ENCODE data around the gene FOXC2. TPM values are rescaled to one million over a fixed set of nuclear protein-coding genes. Genes with fewer than 3 reads are reported as not detected.
"Not testable (repeated sequence)": the region's sequence is repeated elsewhere in the genome, so short reads cannot be mapped to it uniquely, and the experiment has no call there.

FOXC2 gene
- polyA plus RNA-seq, 3 donors, result not detected

DNA sequence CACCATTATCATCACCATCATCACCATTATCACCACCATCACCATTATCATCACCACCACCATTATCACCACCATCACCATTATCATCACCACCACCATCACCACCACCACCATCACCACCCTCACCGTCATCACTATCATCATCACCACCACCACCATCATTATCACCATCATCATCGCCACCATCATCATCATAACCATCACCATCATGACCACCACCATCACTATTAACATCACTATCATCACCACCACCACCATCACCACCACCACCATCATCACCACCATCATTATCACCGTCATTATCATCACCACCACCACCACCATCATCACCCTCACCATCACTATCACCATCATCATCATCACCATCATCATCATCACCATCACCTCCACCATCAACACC lies 20.9 kb downstream of the FOXC2 start:
- no peak overlapping the region for H3K9ac ChIP-seq (ENCODE audit: insufficient read depth, low read length, poor library complexity, severe bottlenecking)
- DNase-seq, result no peak
- no peaks in the 10 kb centered on the region for H3K79me2 ChIP-seq (ENCODE audit: insufficient read depth, low read length)
- intact Hi-C loops (cut with micrococcal nuclease), result no loop called here
- no peaks in the 10 kb centered on the region for H3K9me3 ChIP-seq (replicated peaks in 1 of 2; ENCODE audit: control insufficient read depth in 1 of 2, insufficient read depth in 1 of 2, low read length in 2 of 2)
- no peak overlapping the region for H2AFZ ChIP-seq (ENCODE audit: insufficient read depth, low read depth, low read length, poor library complexity, severe bottlenecking)
- H3K36me3 ChIP-seq (replicated peaks in 1 of 2; ENCODE audit: control insufficient read depth in 1 of 2, insufficient read depth in 2 of 2, low read length in 2 of 2), result no peaks in the 10 kb centered on the region
- H3K4me3 Mint-ChIP-seq, result no peak overlapping the region
- no peaks in the 10 kb centered on the region for H3K36me3 Mint-ChIP-seq
- peaks cover 5 to 8% (median 8%) of the 10 kb centered on the region in 3 donors for H3K27me3 Mint-ChIP-seq (ENCODE audit: low read depth in 3 of 3)
- H3K4me3 ChIP-seq (replicated peaks in 1 of 3; ENCODE audit: low read depth in 2 of 3, low read length in 3 of 3), result no peak overlapping the region
- no peaks in the 10 kb centered on the region for H3K4me1 ChIP-seq (ENCODE audit: control insufficient read depth in 1 of 2, insufficient read depth in 2 of 2, low read length in 2 of 2)
- no peaks in the 10 kb centered on the region for H4K20me1 ChIP-seq (ENCODE audit: insufficient read depth, low read length)
- no peak overlapping the region for H3K27ac ChIP-seq (ENCODE audit: low read depth in 1 of 2, low read length in 2 of 2)
- peaks cover 0 to 1% (median 0%) of the 10 kb centered on the region in 7 donors for H3K9me3 Mint-ChIP-seq
- H3K27ac Mint-ChIP-seq, result no peak overlapping the region
- no peaks in the 10 kb centered on the region for H3K4me1 Mint-ChIP-seq
- TF ChIP-seq, protein P1, sequence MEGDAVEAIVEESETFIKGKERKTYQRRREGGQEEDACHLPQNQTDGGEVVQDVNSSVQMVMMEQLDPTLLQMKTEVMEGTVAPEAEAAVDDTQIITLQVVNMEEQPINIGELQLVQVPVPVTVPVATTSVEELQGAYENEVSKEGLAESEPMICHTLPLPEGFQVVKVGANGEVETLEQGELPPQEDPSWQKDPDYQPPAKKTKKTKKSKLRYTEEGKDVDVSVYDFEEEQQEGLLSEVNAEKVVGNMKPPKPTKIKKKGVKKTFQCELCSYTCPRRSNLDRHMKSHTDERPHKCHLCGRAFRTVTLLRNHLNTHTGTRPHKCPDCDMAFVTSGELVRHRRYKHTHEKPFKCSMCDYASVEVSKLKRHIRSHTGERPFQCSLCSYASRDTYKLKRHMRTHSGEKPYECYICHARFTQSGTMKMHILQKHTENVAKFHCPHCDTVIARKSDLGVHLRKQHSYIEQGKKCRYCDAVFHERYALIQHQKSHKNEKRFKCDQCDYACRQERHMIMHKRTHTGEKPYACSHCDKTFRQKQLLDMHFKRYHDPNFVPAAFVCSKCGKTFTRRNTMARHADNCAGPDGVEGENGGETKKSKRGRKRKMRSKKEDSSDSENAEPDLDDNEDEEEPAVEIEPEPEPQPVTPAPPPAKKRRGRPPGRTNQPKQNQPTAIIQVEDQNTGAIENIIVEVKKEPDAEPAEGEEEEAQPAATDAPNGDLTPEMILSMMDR (IDR thresholded peaks at IDR 0.05), result no peak
- 95% methylated on average over 2 of the region's 3 CpGs for WGBS (ENCODE audit: insufficient coverage)
- H3K27me3 ChIP-seq (ENCODE audit: control insufficient read depth in 2 of 2, insufficient read depth in 2 of 2, low read length in 2 of 2), result peaks cover 0 to 3% of the 10 kb centered on the region in 2 donors
- no peak overlapping the region for H3K4me2 ChIP-seq (replicated peaks; ENCODE audit: extremely low read depth, low read length, poor library complexity, severe bottlenecking)

- DNase-seq; H3K9me3 ChIP-seq (replicated peaks in 1 of 2; ENCODE audit: control insufficient read depth in 1 of 2, insufficient read depth in 1 of 2, low read length in 2 of 2); H3K79me2 ChIP-seq (ENCODE audit: insufficient read depth, low read length); H3K36me3 Mint-ChIP-seq; H3K36me3 ChIP-seq (replicated peaks in 1 of 2; ENCODE audit: control insufficient read depth in 1 of 2, insufficient read depth in 2 of 2, low read length in 2 of 2); H3K9ac ChIP-seq (ENCODE audit: insufficient read depth, low read length, poor library complexity, severe bottlenecking); H3K4me1 ChIP-seq (ENCODE audit: control insufficient read depth in 1 of 2, insufficient read depth in 2 of 2, low read length in 2 of 2); H3K4me1 Mint-ChIP-seq; H3K9me3 Mint-ChIP-seq; intact Hi-C loops (cut with micrococcal nuclease); H3K27ac ChIP-seq (ENCODE audit: low read depth in 1 of 2, low read length in 2 of 2); H3K4me3 ChIP-seq (replicated peaks in 1 of 3; ENCODE audit: low read depth in 2 of 3, low read length in 3 of 3); H2AFZ ChIP-seq (ENCODE audit: insufficient read depth, low read depth, low read length, poor library complexity, severe bottlenecking); H3K27ac Mint-ChIP-seq; H3K27me3 ChIP-seq (ENCODE audit: control insufficient read depth in 2 of 2, insufficient read depth in 2 of 2, low read length in 2 of 2); H3K4me3 Mint-ChIP-seq; H3K4me2 ChIP-seq (replicated peaks; ENCODE audit: extremely low read depth, low read length, poor library complexity, severe bottlenecking); H4K20me1 ChIP-seq (ENCODE audit: insufficient read depth, low read length): not testable (repeated sequence)
- peaks cover 5 to 13% (median 13%) of the 10 kb centered on the region in 3 donors for H3K27me3 Mint-ChIP-seq (ENCODE audit: low read depth in 3 of 3)
- 89% methylated on average over 3 of the region's 3 CpGs for WGBS (ENCODE audit: insufficient coverage)
These were observed 21.3 kb downstream of the FOXC2 start for GRCh38 chr16:86587955-86588354.

Data from CD14-positive monocyte (primary cell).